IPS-NIHi11 (cell line): ENCODE measurements around the gene FNDC10.
"Not testable (repeated sequence)": the region's sequence is repeated elsewhere in the genome, so short reads cannot be mapped to it uniquely, and the experiment has no call there.

Experiments
- DNase-seq: peaks from one replicate; pipeline ENCODE4 v3.0.0; 2012; ENCODE audit warnings: mixed read lengths, low spot score

The FNDC10 gene

DNA sequence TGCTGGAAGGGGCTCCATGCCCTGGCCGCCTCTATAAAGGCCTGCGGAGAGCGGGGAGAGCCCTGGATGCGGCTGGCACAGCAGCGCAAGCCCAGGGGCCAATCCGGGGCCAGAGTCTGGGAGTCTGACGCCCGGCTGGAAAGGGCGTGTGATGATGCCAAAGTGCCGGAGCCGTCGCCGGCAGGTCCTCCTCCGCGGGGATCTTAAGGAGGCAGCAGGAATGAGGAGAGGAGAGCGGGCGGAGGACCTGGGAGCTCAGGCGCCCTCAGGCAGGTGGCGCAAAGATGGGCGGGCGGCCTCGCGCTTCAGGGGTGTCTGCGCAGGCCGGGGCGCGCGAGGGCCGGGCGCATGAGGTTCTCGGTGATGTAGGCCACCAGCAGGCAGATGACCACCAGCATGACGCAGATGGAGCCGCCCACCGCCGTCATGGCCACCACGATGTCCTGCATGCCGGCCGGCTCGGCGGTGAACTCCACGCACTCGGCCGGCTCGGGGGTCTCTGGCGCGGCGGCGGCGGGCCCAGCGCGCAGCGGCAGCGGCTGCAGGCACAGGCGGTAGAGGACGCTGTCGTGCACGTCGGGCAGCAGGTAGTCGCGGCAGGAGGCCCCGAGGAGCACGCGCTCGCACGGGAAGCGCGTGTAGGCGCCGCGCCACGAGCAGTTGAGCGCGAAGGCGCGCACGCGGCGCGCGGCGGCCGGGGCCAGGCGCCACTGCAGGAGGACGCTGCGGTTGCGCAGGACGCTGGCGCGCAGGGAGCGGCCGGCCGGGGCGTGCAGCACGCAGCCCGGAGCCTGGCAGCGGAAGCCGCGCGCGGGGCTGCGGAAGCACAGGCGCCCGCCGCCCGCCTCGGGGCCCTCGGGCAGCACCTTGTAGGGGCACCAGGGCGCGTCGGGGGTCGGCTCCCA, 653 bp downstream of the FNDC10 start:
- DNase-seq = peak; percentile 87

- no peak for DNase-seq
Measured at GRCh38 chr1:1598720-1599029, 1.3 kb downstream of the FNDC10 start.

DNA sequence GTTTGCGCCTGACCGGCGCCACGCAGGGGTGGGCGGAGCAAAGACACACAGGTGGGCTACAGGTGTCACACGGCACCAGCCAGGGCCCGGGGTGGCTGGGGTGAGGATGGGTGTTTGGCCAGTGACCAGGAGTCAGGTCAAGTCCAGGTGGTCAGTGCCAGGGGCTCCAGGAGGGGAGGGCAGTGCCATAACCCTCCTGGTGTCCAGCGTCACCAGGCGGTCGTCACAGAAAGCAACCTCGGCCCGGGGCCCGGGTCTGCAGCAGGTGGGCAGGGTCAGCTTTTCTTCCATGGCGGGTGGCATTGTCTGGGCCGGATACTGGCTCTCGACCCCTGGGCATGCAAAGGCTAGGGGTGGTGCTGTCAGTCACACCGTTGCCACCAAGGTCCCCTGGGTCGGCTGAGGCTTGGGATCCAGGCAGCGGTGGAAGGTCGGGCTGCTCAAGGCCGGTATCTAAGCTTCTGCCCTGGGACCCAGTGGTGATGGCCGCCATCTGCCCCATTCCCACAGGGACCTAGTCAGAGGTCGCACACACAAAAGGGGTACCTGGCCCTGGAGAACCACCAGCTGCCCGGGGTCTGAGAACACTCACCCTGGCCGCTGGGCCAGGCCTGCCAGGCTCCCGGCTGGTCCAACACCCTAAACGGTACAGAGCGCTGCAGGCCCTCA, 1.8 kb downstream of the FNDC10 start:
- no peak for DNase-seq

- DNase-seq = peak; percentile 77
Measured at GRCh38 chr1:1597275-1597930, 2.5 kb downstream of the FNDC10 start.

GRCh38 chr1:1596493-1597274, 3.3 kb downstream of the FNDC10 start:
- DNase-seq = no peak

- DNase-seq = not testable (repeated sequence)
Measured at GRCh38 chr1:1595341-1595740, 4.6 kb downstream of the FNDC10 start.

DNA sequence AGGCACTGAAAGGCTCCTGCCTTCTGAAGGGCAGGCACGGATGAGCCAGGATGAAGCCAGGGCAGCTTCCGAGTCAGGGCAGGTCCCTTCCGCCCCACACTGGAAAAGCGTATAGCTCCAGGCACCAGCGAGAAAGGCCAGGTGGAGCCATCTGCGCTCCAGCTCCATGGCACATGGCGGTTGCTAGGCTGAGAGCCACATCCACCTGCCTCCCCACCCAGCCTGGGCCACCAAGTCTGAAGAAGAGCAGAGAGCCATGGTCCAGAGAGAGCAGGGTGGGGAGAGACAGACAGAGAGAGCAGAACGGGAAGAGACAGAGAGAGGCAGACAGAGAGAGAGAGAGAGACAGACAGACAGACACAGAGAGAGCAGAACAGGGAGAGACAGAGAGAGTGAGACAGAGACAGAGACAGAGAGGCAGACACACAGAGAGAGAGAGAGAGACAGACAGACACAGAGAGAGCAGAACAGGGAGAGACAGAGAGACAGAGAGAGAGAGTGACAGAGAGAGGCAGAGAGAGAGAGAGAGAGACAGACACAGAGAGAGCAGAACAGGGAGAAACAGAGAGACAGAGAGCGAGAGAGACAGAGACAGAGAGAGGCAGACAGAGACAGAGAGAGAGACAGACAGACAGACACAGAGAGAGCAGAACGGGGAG, 5.2 kb downstream of the FNDC10 start:
- DNase-seq = no peak

DNA sequence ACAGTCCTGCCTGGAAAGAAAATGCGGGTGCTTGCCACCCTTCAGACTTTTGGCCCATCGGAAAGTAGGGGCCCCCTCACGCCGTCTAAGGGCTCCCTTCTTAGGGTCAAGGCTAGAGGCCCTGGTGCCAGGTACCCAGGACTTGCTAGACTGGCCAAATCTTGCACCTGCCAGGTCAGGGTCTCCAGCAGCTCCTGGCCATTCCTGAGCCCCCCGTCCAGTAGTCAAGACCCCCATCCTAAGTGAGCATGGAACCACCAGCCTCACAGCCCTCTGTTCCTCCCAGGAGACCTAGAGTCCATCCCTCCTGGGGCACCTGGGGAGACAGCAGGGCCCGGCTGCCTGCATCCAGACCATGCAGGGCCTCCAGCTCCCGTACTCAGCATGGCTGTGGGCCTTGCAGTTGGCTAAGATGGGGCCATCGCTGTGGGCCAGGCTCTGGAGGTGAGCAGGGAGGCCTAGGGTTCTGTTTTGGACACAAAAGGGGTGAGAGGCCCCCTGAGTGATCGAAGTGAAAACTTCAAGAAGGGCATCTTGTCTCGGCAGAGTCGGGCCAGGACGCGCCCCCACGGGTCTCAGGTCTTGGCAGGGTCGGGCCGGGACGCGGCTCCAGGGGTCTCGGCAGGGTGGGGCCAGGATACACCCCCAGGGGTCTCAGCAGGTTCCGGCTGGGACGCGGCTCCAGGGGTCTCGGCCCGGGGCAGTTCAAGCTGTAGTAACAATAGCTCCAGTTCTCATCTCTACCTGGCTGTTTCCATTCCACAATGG, 5.9 kb downstream of the FNDC10 start:
- DNase-seq = no peak

GRCh38 chr1:1591452-1591851, 8.5 kb downstream of the FNDC10 start:
- no peak for DNase-seq

DNA sequence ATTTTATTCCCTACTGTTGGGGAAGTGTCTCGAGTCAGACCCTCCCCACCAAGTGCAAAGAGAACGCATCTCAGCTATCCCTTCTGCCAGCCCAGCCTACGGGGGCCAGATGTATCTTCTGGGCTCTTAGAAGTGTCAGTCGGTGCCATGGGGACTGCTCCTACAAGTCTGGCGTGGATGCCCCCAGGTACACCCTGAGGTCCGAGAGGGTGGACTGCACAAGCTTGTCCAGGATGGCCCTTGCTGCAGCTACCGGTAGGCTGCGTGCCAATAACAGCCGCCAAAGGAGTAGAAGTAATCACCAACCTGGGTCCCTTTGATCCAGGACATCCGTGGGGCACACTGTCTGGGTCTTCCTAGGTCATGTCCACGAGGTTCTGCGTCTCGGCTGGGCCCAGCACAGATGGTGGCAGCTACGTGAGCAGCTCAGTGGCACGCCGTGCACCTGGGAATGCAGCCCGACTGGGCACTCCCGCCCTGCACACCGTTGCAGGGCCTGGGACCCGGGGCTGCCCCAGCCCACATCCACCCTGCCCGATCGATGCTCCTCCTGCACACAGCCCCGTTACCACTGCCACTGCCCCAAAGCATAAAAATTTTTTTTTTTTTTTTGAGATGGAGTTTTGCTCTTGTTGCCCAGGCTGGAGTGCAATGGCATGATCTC, 16.5 kb downstream of the FNDC10 start:
- no peak for DNase-seq

DNA sequence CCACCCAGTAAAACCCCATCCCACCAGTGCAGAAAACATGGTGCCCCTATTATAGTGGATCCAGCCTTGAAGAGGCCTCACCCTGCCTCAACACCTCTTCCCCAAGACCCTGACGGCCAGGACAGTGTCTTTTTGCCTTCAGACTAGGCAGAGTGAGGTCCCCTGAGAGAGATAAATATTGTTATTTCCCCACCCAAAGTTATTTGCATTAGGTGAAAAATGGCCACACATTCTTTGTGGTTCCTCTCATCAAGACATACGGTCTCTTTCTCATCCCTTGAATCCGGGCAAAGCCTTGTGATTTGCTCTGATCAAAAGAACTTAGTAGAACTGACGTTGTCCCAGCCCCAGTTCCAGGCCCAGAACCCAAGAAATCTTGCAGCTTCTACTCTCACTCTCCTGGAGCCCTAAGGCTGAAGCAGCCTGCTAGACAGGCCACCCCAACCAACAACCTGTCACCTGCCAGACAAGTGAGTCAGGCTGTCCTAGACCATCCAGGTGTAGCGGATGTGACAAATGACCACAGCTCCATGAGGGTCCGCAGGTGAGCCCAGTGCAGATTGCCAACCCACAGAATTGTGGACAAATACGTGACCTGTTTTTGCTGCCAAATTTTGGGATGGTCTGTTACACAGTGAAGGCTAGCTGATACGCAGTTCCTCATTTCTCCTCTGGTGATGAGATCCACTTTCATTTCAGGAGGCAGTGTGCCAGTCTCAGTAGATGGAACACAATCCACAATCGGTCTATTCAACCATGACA, 17.2 kb downstream of the FNDC10 start:
- no peak for DNase-seq

DNA sequence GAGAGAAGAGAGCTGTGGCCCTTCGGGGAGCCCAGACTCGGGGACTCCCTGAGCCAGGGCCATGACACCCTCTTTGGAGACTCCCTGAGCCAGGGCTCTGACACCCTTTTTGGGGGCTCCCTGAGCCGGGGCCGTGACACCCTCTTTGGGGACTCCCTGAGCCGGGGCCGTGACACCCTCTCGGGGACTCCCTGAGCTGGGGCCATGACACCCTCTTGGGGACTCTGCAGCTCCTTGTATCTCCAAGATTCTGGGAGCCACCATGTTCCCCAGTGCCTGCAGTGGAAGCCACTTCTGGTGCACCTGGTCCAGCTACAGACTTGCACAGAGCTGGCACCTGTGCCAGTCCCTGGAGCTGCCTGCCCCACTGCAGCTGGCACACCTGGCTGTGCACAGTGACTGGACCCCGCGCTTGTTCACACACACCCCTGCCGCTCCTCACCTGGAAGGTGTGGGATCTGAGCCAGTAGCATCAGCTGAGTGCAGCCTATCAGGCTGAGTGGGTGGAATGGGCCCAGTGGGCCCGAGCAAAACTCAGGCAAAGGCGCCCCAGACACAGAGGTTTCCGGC, 21.5 kb downstream of the FNDC10 start:
- no peak for DNase-seq

GRCh38 chr1:1577367-1578011, 22.4 kb downstream of the FNDC10 start:
- DNase-seq = no peak

DNA sequence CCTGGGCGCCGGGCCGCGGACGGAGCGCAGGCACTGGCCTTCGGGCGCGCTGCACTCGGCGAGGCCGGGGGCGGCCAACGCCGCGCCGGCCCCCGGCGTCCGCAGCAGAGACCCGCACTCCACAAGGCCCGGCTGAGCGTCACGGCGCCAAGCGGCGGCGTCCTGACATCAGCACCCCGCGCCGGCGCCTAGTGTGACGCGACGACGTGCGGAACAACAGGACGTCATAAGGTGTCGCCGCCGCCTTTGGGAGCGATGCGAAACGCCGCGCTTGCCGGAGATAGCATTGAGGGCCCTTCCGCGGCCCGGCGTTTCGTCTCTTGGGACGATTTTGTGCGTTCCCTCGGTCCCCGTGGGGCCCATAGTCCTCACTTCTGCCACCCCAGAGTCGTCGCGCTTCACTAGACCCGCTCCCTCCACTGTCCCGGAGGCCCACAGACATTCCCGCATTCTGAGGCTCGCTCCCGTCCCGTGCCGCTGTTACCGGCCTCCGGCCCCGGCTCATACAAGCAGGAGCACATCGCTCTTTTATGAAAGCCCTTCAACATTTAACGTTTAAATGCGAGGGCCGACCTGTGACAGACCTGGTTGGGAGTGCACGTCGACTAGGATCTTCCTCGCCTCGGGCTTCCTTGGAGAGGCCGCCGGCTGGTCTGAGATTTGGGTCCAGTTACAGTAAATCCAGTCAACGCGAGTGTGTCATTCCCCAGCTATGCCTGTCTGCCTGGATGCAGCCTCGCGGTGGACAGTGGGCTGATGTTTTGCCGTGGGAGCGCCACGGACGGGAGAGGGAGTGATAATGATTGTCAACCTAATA, 25.0 kb downstream of the FNDC10 start, which contains the start of gene SSU72:
Gene SSU72, minus strand, starts transcription at position 143 of the 817 bp plus-strand sequence. CDS start 306 bp downstream, outside the sequence.
- DNase-seq = peak; percentile 97

DNA sequence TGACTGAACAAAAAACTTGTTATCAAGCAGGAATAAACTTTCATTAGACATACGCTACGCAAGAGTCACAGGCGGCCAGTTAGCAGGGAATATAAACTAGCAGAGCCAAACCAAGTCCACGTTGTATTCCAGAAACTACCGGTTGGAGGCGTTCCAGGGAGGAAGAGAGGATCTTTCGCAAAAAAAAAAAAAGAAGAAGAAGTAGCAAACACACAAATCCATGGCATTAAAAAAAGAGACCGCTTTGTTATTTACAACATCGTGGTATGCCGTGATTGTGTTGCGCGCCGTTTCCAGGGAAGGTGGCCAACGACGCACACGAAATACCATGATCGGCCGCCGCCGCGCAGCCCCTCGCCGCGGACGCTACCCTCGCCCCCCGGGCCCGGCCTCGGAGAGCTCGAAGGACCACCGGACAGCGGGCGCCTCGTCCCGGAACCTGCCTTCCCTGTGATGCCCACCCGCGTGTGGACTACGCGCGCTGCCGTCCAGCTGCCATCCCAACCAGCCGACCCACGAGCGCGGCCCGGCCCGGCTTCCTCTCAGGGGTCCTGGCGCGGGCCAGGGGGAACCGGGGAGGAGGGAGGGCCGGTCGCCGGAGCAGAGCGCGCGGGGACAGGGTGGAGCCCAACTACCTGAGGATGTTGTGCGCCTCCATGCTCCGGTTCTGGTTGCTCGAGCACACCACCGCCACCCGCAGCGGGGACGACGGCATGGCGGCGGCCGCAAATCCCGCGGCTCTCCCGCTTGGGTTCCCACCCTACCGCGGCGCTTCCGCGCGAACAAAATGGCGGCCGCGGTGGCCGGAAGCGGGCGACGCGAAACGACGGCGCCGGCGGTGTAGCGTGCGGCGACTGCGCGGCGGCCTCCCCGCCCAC, 25.9 kb downstream of the FNDC10 start:
- DNase-seq = peak; percentile 91

GRCh38 chr1:1569341-1569740, 30.6 kb downstream of the FNDC10 start:
- DNase-seq = no peak

- no peak for DNase-seq
Measured at GRCh38 chr1:1567891-1568291, 32.0 kb downstream of the FNDC10 start.
